ENCODE results near the gene UGT2A1. TPM values are rescaled to one million over a fixed set of nuclear protein-coding genes. Genes with fewer than 3 reads are reported as not detected.
"Not testable (repeated sequence)": the region's sequence is repeated elsewhere in the genome, so short reads cannot be mapped to it uniquely, and the experiment has no call there.

The UGT2A1 gene
- polyA plus RNA-seq (2013, experiment 1 of 2) = not detected
- 0.38 TPM for polyA plus RNA-seq (2013, experiment 2 of 2)

DNA sequence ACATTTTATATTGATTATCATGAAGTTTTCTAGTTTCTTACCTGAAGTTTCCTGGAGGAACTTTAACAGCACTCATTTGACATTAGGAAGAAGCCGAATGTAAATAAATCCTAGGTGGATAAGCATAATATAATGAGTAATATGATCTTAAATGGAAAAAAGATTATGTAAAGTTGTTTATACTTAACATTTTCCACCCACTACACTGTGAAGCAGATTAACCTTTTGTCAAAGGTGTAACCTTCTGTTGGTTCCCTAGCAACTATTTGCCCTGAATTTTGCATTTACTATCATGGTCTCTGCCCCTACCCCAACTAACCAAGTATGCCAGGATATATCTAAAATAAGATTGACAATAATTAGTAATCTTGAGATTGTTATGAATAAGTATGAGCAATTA is at the start of gene UGT2A1:
Gene UGT2A1, minus strand, starts transcription at position 101 of the 400 bp plus-strand sequence. CDS start 5,603 bp downstream, outside the sequence.
- no peak within 1 kb of the TSS for H3K27ac ChIP-seq (ENCODE audit: low read depth, low read length)
- WGBS = no CpG with 5 or more reads among the region's 1 CpG
- no peak within 1 kb of the TSS for H3K9ac ChIP-seq (ENCODE audit: low read depth, low read length)
- no peaks in the 10 kb centered on the region for H3K36me3 ChIP-seq (ENCODE audit: insufficient read depth, low read length)
- no peaks in the 10 kb centered on the region for H3K9me3 ChIP-seq (ENCODE audit: insufficient read depth, low read depth, low read length)
- no peaks in the 10 kb centered on the region for H3K27me3 ChIP-seq (ENCODE audit: insufficient read depth, low read length)
- no peaks in the 10 kb centered on the region for H3K4me1 ChIP-seq (ENCODE audit: insufficient read depth, low read length)
- H3K4me3 ChIP-seq (ENCODE audit: low read length) = no peak within 1 kb of the TSS

DNA sequence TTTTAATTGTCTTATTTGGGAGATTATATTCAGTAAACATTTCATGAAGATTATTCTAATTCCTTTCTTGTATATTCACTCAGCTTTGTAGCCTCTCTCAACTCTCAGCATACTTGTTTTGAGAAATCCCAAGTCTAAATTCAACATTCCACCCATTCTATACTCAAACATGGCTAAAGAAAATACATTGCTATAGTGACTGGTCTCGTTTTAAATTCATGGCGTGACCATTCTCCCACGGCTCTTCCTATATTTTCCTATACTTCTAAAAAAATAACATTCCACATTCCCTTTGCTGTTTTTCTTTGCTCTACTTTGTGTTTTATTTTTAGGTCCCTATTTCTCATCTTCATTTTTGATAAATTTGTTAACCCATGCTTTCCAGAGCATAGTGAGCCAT is 49.2 kb upstream of the UGT2A1 start:
- Histone ChIP-seq H3K4me1 (ENCODE audit: insufficient read depth, low read length) (no peaks in the 10 kb centered on the region), H3K27me3 (ENCODE audit: insufficient read depth, low read length) (no peaks in the 10 kb centered on the region), H3K27ac (ENCODE audit: low read depth, low read length) (no peak overlapping the region), H3K9ac (ENCODE audit: low read depth, low read length) (no peak overlapping the region), H3K36me3 (ENCODE audit: insufficient read depth, low read length) (no peaks in the 10 kb centered on the region), H3K9me3 (ENCODE audit: insufficient read depth, low read depth, low read length) (no peaks in the 10 kb centered on the region), H3K4me3 (ENCODE audit: low read length) (no peak overlapping the region)
- 91% methylated on average over 3 of the region's 3 CpGs for WGBS

DNA sequence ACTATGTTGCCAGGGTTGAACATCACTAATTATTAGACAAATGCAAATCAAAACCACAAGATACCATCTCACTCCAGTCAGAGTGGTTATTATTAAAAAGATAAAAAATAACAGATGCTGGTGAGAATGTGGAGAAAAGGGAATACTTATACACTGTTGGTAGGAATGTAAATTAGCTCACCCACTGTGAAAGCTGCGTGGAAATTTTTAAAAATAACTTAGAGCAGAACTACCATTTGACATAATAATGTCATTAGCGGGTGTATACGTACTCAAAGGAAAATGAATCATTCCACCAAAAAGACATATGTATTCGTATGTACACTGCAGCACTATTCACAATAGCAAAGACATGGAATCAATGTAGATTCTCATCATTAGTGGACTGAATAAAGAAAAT is 48.6 kb upstream of the UGT2A1 start:
- Histone ChIP-seq H3K9me3 (ENCODE audit: insufficient read depth, low read depth, low read length) (no peaks in the 10 kb centered on the region), H3K4me3 (ENCODE audit: low read length) (no peak overlapping the region)
- 94% methylated on average over 4 of the region's 4 CpGs for WGBS

DNA sequence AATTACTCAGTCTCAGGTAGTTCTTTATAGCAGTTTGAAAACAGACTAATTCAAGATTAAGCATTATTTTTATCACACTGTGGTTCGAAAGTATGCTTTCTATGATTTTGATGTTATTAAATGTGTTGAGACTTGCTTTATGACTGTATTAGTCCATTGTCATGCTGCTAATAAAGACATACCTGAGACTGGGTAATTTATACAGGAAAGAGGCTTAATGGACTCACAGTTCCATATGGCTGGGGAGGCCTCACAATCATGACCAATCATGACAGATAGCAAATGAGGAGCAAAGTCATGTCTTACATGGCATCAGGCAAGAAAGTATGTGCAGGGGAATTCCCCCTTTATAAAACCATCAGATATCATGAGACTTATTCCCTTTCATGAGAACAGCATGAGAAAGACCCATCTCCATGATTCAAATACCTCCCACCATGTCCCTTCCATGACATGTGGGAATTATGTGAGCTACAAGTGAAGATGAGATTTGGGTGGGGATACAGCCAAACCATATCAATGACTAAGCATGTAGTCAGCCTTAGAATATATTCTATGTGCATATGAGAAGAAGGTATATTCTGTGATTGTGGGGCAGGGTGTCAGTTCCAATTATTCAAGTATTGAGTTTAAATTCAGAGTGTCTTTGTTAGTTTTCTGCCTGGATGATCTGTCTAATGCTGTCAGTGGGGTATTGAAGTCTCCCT is 44.6 kb upstream of the UGT2A1 start:
- WGBS = 100% methylated on average over 1 of the region's 1 CpG
- H3K4me3 ChIP-seq (ENCODE audit: low read length) = no peak overlapping the region
- no peaks in the 10 kb centered on the region for H3K36me3 ChIP-seq (ENCODE audit: insufficient read depth, low read length)
- no peaks in the 10 kb centered on the region for H3K4me1 ChIP-seq (ENCODE audit: insufficient read depth, low read length)
- H3K9ac ChIP-seq (ENCODE audit: low read depth, low read length) = no peak overlapping the region
- H3K9me3 ChIP-seq (ENCODE audit: insufficient read depth, low read depth, low read length) = no peaks in the 10 kb centered on the region
- H3K27me3 ChIP-seq (ENCODE audit: insufficient read depth, low read length) = no peaks in the 10 kb centered on the region
- no peak overlapping the region for H3K27ac ChIP-seq (ENCODE audit: low read depth, low read length)

More for the DNA sequence above, 48.6 kb upstream of the UGT2A1 start:
- H3K9ac ChIP-seq (ENCODE audit: low read depth, low read length) = no peak overlapping the region
- H3K27me3 ChIP-seq (ENCODE audit: insufficient read depth, low read length) = no peaks in the 10 kb centered on the region
- H3K27ac ChIP-seq (ENCODE audit: low read depth, low read length) = no peak overlapping the region
- no peaks in the 10 kb centered on the region for H3K4me1 ChIP-seq (ENCODE audit: insufficient read depth, low read length)
- no peaks in the 10 kb centered on the region for H3K36me3 ChIP-seq (ENCODE audit: insufficient read depth, low read length)

DNA sequence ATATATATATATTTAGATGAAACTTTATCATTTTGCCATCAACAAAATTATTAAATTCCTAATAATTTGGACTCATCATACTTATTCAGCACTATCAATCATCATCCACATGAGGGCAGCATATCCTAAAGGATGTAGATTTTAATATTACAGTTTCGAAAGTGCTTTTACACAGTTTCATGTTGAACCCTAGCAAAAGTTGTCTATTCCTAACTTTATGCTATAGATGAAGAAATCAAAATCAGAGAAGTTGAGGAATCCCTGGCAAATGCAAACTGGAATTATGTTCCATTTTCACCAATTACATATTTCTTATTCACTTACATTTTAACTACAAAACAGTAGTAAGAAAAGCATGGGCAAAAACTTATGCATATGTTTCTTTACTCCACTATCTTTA is 36.6 kb upstream of the UGT2A1 start:
- Histone ChIP-seq H3K4me3 (ENCODE audit: low read length) (no peak overlapping the region), H3K27ac (ENCODE audit: low read depth, low read length) (no peak overlapping the region), H3K4me1 (ENCODE audit: insufficient read depth, low read length) (no peaks in the 10 kb centered on the region), H3K9me3 (ENCODE audit: insufficient read depth, low read depth, low read length) (no peaks in the 10 kb centered on the region), H3K27me3 (ENCODE audit: insufficient read depth, low read length) (no peaks in the 10 kb centered on the region), H3K36me3 (ENCODE audit: insufficient read depth, low read length) (no peaks in the 10 kb centered on the region), H3K9ac (ENCODE audit: low read depth, low read length) (no peak overlapping the region)
- whole genome bisulfite sequencing = no CpG with 5 or more reads among the region's 1 CpG

DNA sequence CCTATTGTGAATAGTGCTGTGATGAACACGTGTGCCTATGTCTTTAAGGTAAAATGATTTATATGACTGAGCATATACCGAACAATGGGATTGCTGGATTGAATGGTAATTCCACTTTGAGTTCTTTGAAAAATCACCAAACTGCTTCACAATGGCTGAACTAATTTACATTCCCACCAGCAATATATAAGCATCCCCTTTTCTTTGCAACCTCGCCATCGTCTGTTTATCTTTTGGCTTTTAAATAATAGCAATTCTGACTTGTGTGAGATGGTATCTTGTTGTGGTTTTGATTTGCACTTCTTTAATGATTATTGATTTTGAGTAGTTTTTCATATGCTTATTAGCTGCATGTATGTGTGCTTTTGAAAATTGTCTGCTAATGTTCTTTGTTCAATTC is 31.8 kb upstream of the UGT2A1 start:
- no peaks in the 10 kb centered on the region for H3K36me3 ChIP-seq (ENCODE audit: insufficient read depth, low read length)
- WGBS = 72% methylated on average over 4 of the region's 4 CpGs
- no peak overlapping the region for H3K9ac ChIP-seq (ENCODE audit: low read depth, low read length)
- no peaks in the 10 kb centered on the region for H3K27me3 ChIP-seq (ENCODE audit: insufficient read depth, low read length)
- no peaks in the 10 kb centered on the region for H3K9me3 ChIP-seq (ENCODE audit: insufficient read depth, low read depth, low read length)
- H3K4me3 ChIP-seq (ENCODE audit: low read length) = no peak overlapping the region
- H3K27ac ChIP-seq (ENCODE audit: low read depth, low read length) = no peak overlapping the region
- H3K4me1 ChIP-seq (ENCODE audit: insufficient read depth, low read length) = no peaks in the 10 kb centered on the region

DNA sequence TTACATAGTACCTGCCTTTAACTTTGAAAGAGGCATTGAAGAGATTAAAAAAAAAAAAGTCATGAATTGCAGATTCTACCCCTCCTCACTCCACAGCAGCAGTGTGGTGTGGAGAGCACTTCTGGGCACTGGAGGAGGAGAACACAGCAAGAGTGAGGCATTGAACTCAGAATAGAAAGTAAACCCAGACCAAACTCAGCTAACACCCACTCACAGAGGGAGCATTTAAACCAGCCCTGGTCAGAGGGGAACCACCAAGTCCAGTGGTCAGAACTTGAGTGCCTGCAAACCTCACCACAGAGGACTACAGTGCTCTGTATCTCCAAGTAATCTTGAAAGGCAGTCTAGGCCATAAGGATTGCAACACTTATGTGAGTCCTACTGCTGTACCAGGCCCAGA is 15.6 kb upstream of the UGT2A1 start:
- H3K27me3 ChIP-seq (ENCODE audit: insufficient read depth, low read length) = no peaks in the 10 kb centered on the region
- no peak overlapping the region for H3K9ac ChIP-seq (ENCODE audit: low read depth, low read length)
- H3K4me1 ChIP-seq (ENCODE audit: insufficient read depth, low read length) = no peaks in the 10 kb centered on the region
- H3K27ac ChIP-seq (ENCODE audit: low read depth, low read length) = no peak overlapping the region
- no peak overlapping the region for H3K4me3 ChIP-seq (ENCODE audit: low read length)
- H3K9me3 ChIP-seq (ENCODE audit: insufficient read depth, low read depth, low read length) = no peaks in the 10 kb centered on the region
- no peaks in the 10 kb centered on the region for H3K36me3 ChIP-seq (ENCODE audit: insufficient read depth, low read length)

DNA sequence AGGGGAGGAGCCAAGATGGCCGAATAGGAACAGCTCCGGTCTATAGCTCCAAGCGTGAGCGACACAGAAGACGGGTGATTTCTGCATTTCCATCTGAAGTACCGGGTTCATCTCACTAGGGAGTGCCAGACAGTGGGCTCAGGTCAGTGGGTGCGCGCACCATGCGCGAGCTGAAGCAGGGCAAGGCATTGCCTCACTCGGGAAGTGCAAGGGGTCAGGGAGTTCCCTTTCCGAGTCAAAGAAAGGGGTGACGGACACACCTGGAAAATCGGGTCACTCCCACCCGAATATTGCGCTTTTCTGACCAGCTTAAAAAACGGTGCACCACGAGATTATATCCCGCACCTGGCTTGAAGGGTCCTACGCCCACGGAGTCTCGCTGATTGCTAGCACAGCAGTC is 11.0 kb upstream of the UGT2A1 start:
- not testable (repeated sequence) for H3K27me3 ChIP-seq (ENCODE audit: insufficient read depth, low read length); H3K9me3 ChIP-seq (ENCODE audit: insufficient read depth, low read depth, low read length); H3K27ac ChIP-seq (ENCODE audit: low read depth, low read length); H3K4me1 ChIP-seq (ENCODE audit: insufficient read depth, low read length); H3K9ac ChIP-seq (ENCODE audit: low read depth, low read length); H3K36me3 ChIP-seq (ENCODE audit: insufficient read depth, low read length)
- WGBS = 42% methylated on average over 21 of the region's 22 CpGs
- peak overlapping the region; percentile 27; the same call in 1 of the 2 replicates for H3K4me3 ChIP-seq (ENCODE audit: low read length)

DNA sequence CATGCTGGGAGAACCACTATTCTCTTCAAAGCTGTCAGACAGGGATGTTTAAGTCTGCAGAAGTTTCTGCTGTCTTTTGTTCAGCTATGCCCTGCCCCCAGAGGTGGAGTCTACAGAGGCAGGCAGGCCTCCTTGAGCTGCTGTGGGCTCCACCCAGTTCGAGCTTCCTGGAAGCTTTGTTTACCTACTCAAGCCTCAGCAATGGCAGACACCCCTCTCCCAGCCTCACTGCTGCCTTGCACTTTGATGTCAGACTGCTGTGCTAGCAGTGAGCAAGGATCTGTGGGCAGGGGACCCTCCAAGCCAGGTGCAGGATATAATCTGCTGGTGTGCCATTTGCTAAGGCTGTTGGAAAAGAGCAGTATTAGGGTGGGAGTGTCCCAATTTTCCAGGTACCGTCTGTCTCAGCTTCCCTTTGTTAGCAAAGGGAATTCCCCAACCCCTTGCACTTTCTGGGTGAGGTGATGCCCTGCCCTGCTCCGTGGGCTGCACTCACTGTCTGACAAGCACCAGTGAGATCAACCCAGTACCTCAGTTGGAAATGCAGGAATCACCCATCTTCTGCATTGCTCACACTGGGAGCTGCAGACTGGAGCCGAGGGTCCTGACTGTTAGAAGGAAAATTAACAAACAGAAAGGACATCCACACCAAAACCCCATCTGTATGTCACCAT is 8.2 kb upstream of the UGT2A1 start:
- H3K4me1 ChIP-seq (ENCODE audit: insufficient read depth, low read length); H3K27ac ChIP-seq (ENCODE audit: low read depth, low read length); H3K36me3 ChIP-seq (ENCODE audit: insufficient read depth, low read length); H3K9ac ChIP-seq (ENCODE audit: low read depth, low read length); H3K27me3 ChIP-seq (ENCODE audit: insufficient read depth, low read length); H3K4me3 ChIP-seq (ENCODE audit: low read length); H3K9me3 ChIP-seq (ENCODE audit: insufficient read depth, low read depth, low read length): not testable (repeated sequence)
- 88% methylated on average over 4 of the region's 4 CpGs for WGBS

DNA sequence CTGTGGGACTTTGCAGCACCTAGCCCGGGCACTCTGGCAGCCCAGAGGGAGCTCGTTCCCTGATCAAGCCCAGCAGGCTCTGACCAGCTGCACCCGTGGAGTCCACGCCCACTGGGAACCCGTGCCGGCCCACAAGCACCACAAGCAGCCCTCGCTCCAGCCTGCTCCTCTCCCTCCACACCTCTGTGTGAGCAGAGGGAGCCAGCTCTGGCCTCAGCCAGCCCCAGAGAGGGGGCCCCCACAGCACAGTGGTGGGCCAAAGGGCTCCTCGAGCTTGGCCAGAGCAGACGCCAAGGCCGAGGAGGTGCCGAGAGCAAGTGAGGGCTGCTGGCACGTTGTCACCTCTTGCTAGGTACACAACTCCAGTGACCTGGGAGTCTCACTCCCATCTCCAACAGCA is 5.1 kb upstream of the UGT2A1 start:
- Histone ChIP-seq H3K27me3 (ENCODE audit: insufficient read depth, low read length) (no peaks in the 10 kb centered on the region), H3K9ac (ENCODE audit: low read depth, low read length) (no peak overlapping the region), H3K4me3 (ENCODE audit: low read length) (no peak overlapping the region), H3K4me1 (ENCODE audit: insufficient read depth, low read length) (no peaks in the 10 kb centered on the region), H3K36me3 (ENCODE audit: insufficient read depth, low read length) (no peaks in the 10 kb centered on the region), H3K27ac (ENCODE audit: low read depth, low read length) (no peak overlapping the region), H3K9me3 (ENCODE audit: insufficient read depth, low read depth, low read length) (peaks cover 4% of the 10 kb centered on the region; the same call in 1 of the 2 replicates)
- 95% methylated on average over 12 of the region's 12 CpGs for WGBS

DNA sequence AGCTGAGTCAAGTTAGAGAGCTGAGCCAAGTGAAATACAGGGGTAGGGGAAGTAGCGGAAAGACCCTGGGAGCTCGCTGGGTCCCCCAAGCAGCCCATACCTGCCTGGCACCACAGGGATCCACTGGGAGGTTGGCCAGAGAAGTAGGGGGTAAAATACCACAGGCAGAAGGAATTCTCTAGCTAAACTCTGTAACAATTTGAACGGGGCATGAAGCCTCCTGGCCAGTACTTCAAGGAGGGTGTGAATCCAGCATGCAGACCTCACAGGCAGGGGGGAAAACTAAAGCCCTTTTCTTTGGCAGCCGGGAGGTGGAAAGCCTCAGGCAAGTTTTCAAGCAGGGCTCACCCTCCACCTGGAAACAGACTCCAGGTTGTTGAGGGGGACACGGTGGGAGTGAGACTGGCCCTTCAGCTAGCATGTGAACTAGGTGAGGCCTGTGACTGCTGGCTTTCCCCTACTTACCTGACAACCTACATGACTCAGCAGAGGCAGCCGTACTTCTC is 3.7 kb upstream of the UGT2A1 start:
- WGBS = 88% methylated on average over 6 of the region's 6 CpGs
- Histone ChIP-seq H3K4me3 (ENCODE audit: low read length) (no peak overlapping the region), H3K27ac (ENCODE audit: low read depth, low read length) (no peak overlapping the region), H3K27me3 (ENCODE audit: insufficient read depth, low read length) (no peaks in the 10 kb centered on the region), H3K9me3 (ENCODE audit: insufficient read depth, low read depth, low read length) (peaks cover 4% of the 10 kb centered on the region; the same call in 1 of the 2 replicates), H3K9ac (ENCODE audit: low read depth, low read length) (no peak overlapping the region), H3K36me3 (ENCODE audit: insufficient read depth, low read length) (no peaks in the 10 kb centered on the region), H3K4me1 (ENCODE audit: insufficient read depth, low read length) (no peaks in the 10 kb centered on the region)
